Skeletal muscle satellite cell (primary cell): Measurements from ENCODE around the gene GARNL3.

Experiments used
- H3K27me3 ChIP-seq: 2 replicates; pipeline ENCODE4 v1.7.0; 2013; ENCODE audit warnings: low read length; ENCODE audit not compliant: control insufficient read depth, insufficient read depth
- H3K36me3 ChIP-seq: 2 replicates; pipeline ENCODE4 v1.7.0; 2013; ENCODE audit warnings: mild to moderate bottlenecking, control low read depth, low read length; ENCODE audit not compliant: insufficient read depth
- H3K4me1 ChIP-seq: 2 replicates; pipeline ENCODE4 v1.7.0; 2013; ENCODE audit warnings: low read length; ENCODE audit not compliant: control insufficient read depth, insufficient read depth
- H3K4me2 ChIP-seq: 2 replicates; pipeline ENCODE4 v1.7.0; 2013; ENCODE audit warnings: mild to moderate bottlenecking, low read length
- H3K4me3 ChIP-seq: 2 replicates; pipeline ENCODE4 v1.7.0; 2013; ENCODE audit warnings: low read length
- H3K9ac ChIP-seq: 2 replicates; pipeline ENCODE4 v1.7.0; 2013; ENCODE audit warnings: mild to moderate bottlenecking, low read depth, low read length, moderate library complexity
- H3K9me3 ChIP-seq: replicated peaks from 2 replicates; pipeline ENCODE4 v1.7.0; 2013; ENCODE audit warnings: mild to moderate bottlenecking, control low read depth, low read length

GARNL3 gene

DNA sequence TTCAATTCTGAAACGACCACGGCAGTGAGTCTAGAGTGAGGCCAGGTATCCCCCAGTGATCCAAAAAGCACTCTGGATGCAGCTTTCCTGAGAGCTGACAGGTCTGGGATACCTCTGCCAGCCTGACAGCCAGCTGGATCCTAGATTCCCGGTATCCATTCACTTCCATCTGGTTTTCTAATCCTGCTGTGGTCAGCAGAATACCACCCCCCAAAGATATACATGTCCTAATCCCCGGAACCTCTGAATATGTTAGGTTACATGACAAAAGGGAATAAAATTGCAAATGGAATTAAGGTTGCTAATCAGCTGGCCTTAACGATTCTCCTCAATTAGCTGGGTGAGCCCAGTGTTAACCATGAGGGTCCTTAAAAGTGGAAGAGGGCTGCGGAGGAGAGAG lies 158.2 kb downstream of the GARNL3 start:
- H3K4me1 ChIP-seq, result peaks cover 23% of the 10 kb centered on the region
- H3K27me3 ChIP-seq, result no peaks in the 10 kb centered on the region
- peak overlapping the region; percentile 93 for H3K4me2 ChIP-seq
- H3K9ac ChIP-seq, result peak overlapping the region; percentile 91
- H3K9me3 ChIP-seq, result no peaks in the 10 kb centered on the region
- H3K4me3 ChIP-seq, result peak overlapping the region; percentile 91
- H3K36me3 ChIP-seq, result no peaks in the 10 kb centered on the region

DNA sequence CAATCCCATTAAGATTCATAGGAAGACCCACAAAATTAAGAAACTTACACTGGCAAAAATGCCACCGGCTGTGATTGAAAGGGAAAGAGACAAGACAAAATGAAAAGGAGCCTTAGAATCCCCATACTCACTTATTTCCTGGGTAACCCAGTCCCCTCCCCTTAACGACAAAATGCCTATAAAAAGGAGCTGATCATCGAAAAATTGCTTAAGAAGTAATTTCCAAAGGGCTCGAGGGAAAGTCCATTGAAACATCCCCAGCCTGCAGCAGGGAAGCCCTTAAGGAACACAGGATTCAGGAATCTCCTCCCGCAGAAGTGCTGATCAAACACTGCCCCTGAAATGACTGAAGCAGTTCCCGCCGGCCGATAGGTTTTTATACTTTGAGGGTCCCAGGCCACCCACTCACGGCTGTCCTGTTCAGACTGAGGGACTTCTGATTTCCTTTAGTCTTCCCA lies 158.9 kb downstream of the GARNL3 start:
- Histone ChIP-seq H3K36me3 (peaks cover 2% of the 10 kb centered on the region), H3K4me2 (peak overlapping the region; percentile 93), H3K4me3 (peak overlapping the region; percentile 91), H3K4me1 (peaks cover 20% of the 10 kb centered on the region), H3K9ac (peak overlapping the region; percentile 91), H3K27me3 (no peaks in the 10 kb centered on the region), H3K9me3 (no peaks in the 10 kb centered on the region)

DNA sequence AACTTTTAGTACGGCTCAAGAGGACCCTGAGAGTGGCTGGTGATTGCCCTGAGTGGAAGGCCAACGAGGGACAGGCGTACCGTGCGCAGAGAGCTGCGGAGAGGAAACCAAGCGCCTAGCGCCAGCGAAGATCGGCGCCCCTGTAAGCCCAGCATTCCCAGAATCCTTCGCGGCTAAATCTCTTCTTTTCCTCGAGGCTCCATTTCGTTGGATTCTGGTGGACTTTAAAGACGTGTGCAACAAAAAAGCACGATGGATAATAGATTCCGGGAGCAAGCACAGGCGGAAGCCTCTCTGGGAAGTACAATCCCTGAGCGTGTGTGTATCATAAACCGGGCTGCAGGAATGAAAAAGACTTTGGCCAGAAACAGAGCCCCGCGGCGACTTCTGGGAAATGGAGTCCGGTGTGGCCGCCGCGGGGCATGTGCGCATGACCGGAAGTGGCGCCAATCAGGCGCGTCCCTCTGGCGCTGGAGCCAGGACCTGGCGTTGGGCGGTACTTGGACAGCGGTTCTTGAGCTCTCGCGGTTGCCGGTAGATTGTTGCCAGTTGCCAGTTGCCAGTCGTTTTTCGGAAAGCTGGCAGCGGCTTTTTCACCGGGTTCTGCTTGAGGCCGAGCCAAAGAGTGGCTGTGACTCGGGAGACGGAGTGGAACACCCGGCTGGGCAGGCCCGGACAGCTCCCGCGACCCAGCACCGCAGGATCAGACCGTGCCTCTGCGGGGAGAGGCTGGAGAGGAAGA lies 159.5 kb downstream of the GARNL3 start, which contains the start of gene ZNF79:
Gene ZNF79, plus strand, starts transcription at position 449 of the 742 bp plus-strand sequence. CDS start 406 bp downstream, outside the sequence.
- Histone ChIP-seq H3K9me3 (no peaks in the 10 kb centered on the region), H3K27me3 (no peaks in the 10 kb centered on the region), H3K4me2 (peak within 1 kb of the TSS; percentile 93), H3K36me3 (peaks cover 5% of the 10 kb centered on the region), H3K9ac (peak within 1 kb of the TSS; percentile 91), H3K4me1 (peaks cover 20% of the 10 kb centered on the region), H3K4me3 (peak within 1 kb of the TSS; percentile 91)

DNA sequence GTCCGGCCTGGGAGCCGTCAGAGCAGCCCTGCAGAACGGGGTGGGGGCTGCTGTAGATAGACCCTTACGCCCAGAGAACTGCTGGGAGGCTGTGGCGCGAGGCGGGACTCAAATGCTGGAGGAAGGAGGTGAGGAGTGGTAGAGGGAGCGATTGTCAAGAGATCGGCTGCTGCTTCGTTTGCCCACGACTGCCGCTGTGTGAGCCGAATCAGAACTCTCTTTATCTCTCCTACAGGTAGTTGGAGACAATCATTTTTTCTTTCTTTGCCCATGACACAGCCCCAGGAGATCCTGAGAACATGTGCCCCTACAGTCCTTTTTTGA lies 160.1 kb downstream of the GARNL3 start:
- Histone ChIP-seq H3K27me3 (no peaks in the 10 kb centered on the region), H3K9me3 (no peaks in the 10 kb centered on the region), H3K36me3 (peaks cover 8% of the 10 kb centered on the region), H3K9ac (peak overlapping the region; percentile 91), H3K4me3 (peak overlapping the region; percentile 91), H3K4me2 (peak overlapping the region; percentile 93), H3K4me1 (peaks cover 20% of the 10 kb centered on the region)

DNA sequence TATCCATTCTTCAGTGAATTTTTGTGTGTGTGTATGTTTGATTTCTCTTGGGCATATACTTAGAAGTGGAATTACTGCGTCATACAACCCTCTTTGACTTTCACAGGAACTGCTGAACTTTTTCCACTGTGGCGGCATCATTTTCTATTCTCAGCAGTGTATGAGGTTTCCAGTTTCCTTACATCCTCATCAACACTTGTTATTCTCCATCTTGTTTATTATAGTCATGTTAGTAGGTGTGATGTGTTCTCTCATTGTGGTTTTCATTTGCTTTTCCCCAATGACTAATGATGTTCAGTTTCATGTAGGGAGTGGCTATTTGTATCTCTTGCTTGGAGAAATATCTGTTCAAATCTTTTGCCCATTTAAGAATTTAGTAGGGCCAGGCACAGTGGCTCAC lies 162.2 kb downstream of the GARNL3 start:
- peaks cover 20% of the 10 kb centered on the region for H3K4me1 ChIP-seq
- no peak overlapping the region for H3K9ac ChIP-seq
- H3K36me3 ChIP-seq, result peaks cover 20% of the 10 kb centered on the region
- no peak overlapping the region for H3K4me3 ChIP-seq
- no peak overlapping the region for H3K4me2 ChIP-seq
- H3K27me3 ChIP-seq, result no peaks in the 10 kb centered on the region
- H3K9me3 ChIP-seq, result no peaks in the 10 kb centered on the region

DNA sequence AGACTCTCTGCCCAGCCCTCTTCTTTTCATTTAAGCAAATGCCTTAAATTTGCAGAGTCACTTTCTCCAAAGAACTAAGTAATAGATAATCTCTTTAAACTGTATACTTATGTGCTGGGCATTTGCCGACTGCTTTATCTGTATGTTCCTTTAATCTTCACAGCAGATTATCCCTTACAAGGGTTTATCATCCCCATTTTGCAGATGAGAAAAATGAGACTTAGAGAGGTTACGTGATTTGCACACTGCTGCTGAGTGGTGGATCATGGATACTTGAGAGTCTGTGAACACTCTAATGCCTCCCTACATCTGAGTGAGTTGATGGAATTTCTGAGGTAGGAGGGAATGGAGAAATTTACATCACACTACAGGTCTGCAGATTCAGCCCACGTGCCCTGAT lies 163.8 kb downstream of the GARNL3 start:
- Histone ChIP-seq H3K4me2 (no peak overlapping the region), H3K9me3 (no peaks in the 10 kb centered on the region), H3K27me3 (no peaks in the 10 kb centered on the region), H3K4me1 (peaks cover 10% of the 10 kb centered on the region), H3K36me3 (peaks cover 25% of the 10 kb centered on the region), H3K4me3 (no peak overlapping the region), H3K9ac (no peak overlapping the region)

DNA sequence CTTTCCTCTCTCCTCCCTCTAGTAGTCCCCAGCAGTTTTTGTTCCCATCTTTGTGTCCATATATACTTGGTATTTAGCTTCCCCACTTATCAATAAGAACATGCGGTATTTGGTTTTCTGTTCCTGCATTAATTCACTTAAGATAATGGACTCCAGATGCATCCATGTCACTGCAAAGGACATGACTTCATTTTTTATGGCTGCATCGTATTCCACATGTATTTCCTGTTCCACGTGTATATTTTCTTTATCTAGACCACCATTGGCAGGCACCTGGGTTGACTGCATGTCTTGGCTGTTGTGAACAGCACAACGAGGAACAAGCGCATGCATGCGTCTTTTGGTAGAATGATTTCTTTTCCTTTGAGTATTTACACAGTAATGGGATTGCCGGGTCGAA lies 165.8 kb downstream of the GARNL3 start:
- H3K9ac ChIP-seq, result no peak overlapping the region
- H3K27me3 ChIP-seq, result no peaks in the 10 kb centered on the region
- H3K4me2 ChIP-seq, result no peak overlapping the region
- H3K36me3 ChIP-seq, result peaks cover 43% of the 10 kb centered on the region
- no peak overlapping the region for H3K4me3 ChIP-seq
- H3K4me1 ChIP-seq, result peaks cover 4% of the 10 kb centered on the region
- no peaks in the 10 kb centered on the region for H3K9me3 ChIP-seq

DNA sequence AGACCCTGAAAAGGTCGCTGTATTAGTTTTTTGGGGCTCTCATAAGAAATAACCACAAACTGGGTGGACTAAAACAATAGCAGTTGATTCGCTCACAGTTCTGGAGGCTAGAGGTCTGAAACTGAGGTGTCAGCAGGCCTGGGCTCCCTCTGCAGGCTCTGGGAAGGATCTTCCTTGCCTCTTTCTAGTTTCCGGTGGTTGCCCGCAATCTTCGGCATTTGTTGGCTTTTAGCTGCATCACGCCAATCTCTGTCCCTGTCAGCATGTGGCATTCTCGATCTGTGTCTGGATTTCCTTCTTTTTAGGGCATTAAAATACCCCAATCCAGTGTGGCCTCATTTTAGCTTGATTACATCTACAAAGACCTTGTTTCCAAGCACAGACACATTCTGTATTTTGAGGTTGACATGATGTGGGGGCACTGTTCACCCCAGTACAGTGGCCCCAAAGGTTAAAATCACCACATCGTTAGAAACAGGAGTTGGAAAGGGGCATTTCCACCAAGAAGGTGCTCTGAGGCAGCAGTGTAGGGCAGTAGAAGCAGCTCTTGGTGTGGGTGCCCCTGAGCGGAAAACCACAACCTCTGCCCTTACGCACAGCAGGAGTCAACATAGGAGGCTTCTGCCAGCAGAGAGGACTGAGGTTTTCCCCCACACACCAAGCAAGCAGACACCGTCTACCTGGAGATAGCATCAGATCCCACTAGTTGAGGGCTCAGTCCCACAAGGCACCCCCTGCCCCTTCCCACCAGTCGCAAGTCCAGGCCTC lies 173.1 kb downstream of the GARNL3 start:
- no peaks in the 10 kb centered on the region for H3K4me1 ChIP-seq
- H3K36me3 ChIP-seq, result peaks cover 72% of the 10 kb centered on the region
- no peaks in the 10 kb centered on the region for H3K9me3 ChIP-seq
- H3K9ac ChIP-seq, result no peak overlapping the region
- H3K4me3 ChIP-seq, result no peak overlapping the region
- no peak overlapping the region for H3K4me2 ChIP-seq
- no peaks in the 10 kb centered on the region for H3K27me3 ChIP-seq

DNA sequence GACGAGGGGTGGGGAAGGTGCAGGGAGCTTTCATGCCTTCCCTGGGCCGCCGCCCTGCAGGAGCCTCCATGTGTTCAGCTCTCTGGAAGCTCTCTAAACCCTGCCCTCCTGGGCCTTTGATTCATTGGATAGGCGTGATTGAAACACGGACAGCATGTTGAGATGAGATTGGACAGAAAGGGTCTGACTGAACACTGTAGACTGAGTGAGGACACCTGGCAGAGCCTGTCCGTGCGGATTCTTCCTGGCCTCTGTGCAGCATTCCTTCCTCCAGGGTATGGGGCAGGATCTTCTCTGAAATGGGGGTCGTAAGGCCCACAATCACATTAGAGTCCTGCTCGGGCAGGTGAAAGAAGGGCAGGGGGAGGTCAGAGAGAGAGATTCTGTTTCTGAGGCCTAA lies 173.8 kb downstream of the GARNL3 start:
- H3K4me2 ChIP-seq, result no peak overlapping the region
- H3K27me3 ChIP-seq, result no peaks in the 10 kb centered on the region
- H3K36me3 ChIP-seq, result peaks cover 73% of the 10 kb centered on the region
- H3K4me3 ChIP-seq, result no peak overlapping the region
- no peaks in the 10 kb centered on the region for H3K4me1 ChIP-seq
- H3K9ac ChIP-seq, result no peak overlapping the region
- no peaks in the 10 kb centered on the region for H3K9me3 ChIP-seq
